Mesothelial cell of epicardium (in vitro differentiated cells): Measurements from ENCODE around the gene MEIOSIN. TPM values are rescaled to one million over a fixed set of nuclear protein-coding genes. Genes with fewer than 3 reads are reported as not detected.

Source experiments
- DNase-seq, 2 experiments: peaks; one replicate each; pipeline ENCODE4 v3.0.0; 2021; ENCODE audit warnings: low spot score in 2 of 2; ENCODE audit not compliant: unreplicated experiment in 2 of 2
- H3K27ac Mint-ChIP-seq: 2 replicates; pipeline ENCODE4 v1.8.0; 2021; ENCODE audit warnings: mixed read lengths
- H3K27me3 Mint-ChIP-seq: 2 replicates; pipeline ENCODE4 v1.8.0; 2021; ENCODE audit warnings: low read depth, mixed read lengths
- H3K36me3 Mint-ChIP-seq: 2 replicates; pipeline ENCODE4 v1.8.0; 2021; ENCODE audit warnings: mixed read lengths
- H3K4me1 Mint-ChIP-seq: 2 replicates; pipeline ENCODE4 v1.8.0; 2021; ENCODE audit warnings: mixed read lengths
- H3K4me3 Mint-ChIP-seq: 2 replicates; pipeline ENCODE4 v1.8.0; 2021; ENCODE audit warnings: mild to moderate bottlenecking, moderate library complexity, mixed read lengths
- H3K9me3 Mint-ChIP-seq: 2 replicates; pipeline ENCODE4 v1.8.0; 2021; ENCODE audit warnings: mixed read lengths
- total RNA-seq: library from RNA; stranded (reverse); gene quantifications from 3 replicates; pipeline ENCODE4 v1.2.1, GENCODE V29; 2021
- TF ChIP-seq, protein P1 (sequence below): fragments of 200-600 bp; sonication (generic); IDR thresholded peaks from one replicate; pipeline ENCODE4 v1.5.0; 2021; ENCODE audit warnings: antibody characterized with exemption; ENCODE audit not compliant: unreplicated experiment

The MEIOSIN gene
- total RNA-seq, 1 donor from 2014 or later: not detected

DNA sequence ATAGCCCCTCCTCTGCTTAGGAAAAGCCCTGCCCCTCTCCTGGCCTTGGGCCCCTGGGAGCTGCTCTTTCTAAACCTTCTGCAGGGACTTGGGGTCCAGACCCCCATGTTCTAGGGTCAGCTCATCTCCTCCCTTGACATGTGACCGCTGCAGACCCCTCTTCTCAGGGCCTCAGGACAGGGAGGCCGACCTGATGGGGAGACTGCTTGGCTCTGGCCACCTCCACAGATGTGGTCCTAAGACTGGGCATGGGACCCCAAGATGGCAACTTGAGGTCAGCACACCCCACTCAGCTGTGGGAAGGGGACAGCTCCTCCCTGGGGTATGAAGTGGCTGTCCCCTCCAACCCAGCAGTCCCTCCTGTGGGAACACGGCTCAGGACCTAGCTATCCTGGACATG lies 39.7 kb downstream of the MEIOSIN start:
- H3K27ac Mint-ChIP-seq: no peak overlapping the region

DNA sequence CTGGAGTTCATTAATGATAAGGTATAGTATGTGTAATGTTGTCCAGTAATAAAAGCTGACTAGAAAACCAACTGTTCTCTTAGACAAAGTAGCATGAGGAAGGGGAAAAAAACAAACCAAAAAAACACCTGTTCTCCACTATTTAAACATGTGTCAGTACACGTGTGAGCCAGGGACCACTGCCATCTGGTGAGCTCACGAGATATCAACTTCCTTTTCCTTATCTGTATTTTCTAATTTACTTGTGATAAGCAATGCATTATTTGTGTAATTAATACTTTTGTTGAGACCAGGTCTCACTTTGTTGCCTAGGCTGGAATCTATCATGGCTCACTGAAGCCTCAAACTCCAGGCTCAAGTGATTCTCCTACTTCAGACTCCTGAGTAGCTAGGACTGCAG lies 40.1 kb downstream of the MEIOSIN start:
- peaks cover 4% of the 10 kb centered on the region for H3K4me1 Mint-ChIP-seq
- H3K27ac Mint-ChIP-seq: no peak overlapping the region
- no peaks in the 10 kb centered on the region for H3K27me3 Mint-ChIP-seq
- no peak overlapping the region for H3K4me3 Mint-ChIP-seq
- TF ChIP-seq, protein P1, sequence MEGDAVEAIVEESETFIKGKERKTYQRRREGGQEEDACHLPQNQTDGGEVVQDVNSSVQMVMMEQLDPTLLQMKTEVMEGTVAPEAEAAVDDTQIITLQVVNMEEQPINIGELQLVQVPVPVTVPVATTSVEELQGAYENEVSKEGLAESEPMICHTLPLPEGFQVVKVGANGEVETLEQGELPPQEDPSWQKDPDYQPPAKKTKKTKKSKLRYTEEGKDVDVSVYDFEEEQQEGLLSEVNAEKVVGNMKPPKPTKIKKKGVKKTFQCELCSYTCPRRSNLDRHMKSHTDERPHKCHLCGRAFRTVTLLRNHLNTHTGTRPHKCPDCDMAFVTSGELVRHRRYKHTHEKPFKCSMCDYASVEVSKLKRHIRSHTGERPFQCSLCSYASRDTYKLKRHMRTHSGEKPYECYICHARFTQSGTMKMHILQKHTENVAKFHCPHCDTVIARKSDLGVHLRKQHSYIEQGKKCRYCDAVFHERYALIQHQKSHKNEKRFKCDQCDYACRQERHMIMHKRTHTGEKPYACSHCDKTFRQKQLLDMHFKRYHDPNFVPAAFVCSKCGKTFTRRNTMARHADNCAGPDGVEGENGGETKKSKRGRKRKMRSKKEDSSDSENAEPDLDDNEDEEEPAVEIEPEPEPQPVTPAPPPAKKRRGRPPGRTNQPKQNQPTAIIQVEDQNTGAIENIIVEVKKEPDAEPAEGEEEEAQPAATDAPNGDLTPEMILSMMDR: no peak
- DNase-seq: no peak
- no peaks in the 10 kb centered on the region for H3K9me3 Mint-ChIP-seq
- H3K36me3 Mint-ChIP-seq: peaks cover 13% of the 10 kb centered on the region

More for the DNA sequence above, 39.7 kb downstream of the MEIOSIN start:
- peaks cover 4% of the 10 kb centered on the region for H3K4me1 Mint-ChIP-seq
- H3K9me3 Mint-ChIP-seq: no peaks in the 10 kb centered on the region
- no peaks in the 10 kb centered on the region for H3K27me3 Mint-ChIP-seq
- no peak overlapping the region for H3K4me3 Mint-ChIP-seq
- TF ChIP-seq, protein P1: no peak
- peaks cover 12% of the 10 kb centered on the region for H3K36me3 Mint-ChIP-seq
- no peak for DNase-seq

DNA sequence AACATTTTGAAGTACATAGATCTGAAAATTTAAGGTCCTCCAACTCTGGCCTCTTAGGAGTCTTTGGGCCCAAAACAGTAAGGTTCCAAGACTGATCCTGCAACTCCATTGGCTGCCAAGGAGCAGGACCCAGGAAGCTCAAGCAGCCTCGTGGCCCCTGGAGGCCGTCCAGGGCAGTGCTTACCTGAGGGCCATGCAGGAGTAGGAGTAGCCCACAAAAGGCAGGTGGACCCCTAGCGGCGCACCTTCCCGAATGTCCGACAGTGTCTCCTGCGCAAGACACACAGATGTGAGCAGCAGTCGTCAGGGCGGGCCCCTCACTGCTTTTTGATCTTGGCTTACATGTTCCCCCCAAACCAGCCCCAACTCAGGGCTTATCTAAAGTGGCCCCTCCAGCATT lies 41.5 kb downstream of the MEIOSIN start:
- Mint-ChIP-seq H3K27me3 (no peaks in the 10 kb centered on the region), H3K9me3 (no peaks in the 10 kb centered on the region), H3K27ac (no peak overlapping the region), H3K4me1 (peaks cover 18% of the 10 kb centered on the region), H3K36me3 (peaks cover 18% of the 10 kb centered on the region), H3K4me3 (no peak overlapping the region)
- DNase-seq: no peak
- TF ChIP-seq, protein P1: no peak

DNA sequence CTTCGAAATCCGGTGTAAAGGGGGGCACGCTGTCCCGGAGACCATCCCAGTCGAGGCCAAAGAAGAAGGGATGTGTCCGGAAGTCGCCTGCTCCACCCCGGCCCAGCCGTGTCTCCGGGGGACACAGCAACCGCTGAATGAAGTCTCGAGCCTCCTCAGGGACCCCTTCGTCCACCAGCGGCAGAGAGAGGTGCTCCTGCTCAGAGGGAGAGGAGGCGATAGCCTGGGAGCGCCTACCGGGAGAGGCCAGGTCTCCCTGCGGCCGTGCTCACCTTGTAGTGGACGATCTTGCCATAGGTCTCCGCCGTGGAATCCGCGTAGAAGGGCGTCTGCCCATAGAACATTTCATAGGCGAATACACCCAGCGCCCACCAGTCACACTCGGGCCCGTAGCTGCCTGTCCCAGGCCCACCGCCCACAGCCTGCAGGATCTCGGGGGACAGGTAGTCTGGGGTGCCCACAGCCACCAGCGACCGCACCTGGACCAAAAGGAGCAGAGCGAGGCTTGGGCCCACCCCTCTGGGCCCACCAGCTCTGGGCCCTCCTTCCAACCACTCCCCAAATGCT lies 44.2 kb downstream of the MEIOSIN start:
- Mint-ChIP-seq H3K27ac (no peak overlapping the region), H3K27me3 (no peaks in the 10 kb centered on the region), H3K4me1 (peaks cover 20% of the 10 kb centered on the region), H3K4me3 (no peak overlapping the region), H3K36me3 (peaks cover 18% of the 10 kb centered on the region), H3K9me3 (no peaks in the 10 kb centered on the region)
- TF ChIP-seq, protein P1: no peak
- DNase-seq: no peak

DNA sequence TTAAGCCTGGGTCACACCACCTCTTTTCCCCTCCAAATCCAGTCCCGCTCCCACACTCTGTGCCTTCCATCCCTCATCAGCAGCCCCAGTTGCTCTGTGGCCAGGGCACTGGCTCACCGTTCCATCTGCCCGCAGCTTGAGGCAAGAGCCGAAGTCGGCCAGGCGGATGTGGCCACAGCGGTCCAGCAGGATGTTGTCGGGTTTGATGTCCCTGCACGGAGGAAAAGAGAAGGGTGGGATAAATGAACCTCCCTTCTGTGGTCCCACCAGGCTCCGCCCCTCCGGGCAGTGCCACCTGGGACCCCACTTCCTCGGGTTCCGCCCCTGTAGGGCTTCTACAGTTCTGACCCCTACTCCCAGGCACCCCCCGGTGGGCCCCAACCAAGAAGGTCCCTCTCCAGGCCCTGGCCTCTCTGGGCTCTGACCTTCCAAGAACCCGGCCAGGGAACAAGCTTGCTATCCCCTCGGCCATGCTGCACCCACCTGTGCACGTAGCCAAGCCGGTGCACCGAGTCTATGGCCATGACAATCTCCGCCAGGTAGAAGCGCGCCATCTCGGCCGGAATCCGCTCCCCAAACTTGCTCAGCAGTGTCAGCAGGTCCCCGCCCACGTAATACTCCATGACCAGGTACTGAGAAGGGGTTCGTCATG lies 44.9 kb downstream of the MEIOSIN start:
- no peak overlapping the region for H3K27ac Mint-ChIP-seq
- no peak overlapping the region for H3K4me3 Mint-ChIP-seq
- no peaks in the 10 kb centered on the region for H3K27me3 Mint-ChIP-seq
- TF ChIP-seq, protein P1: no peak
- no peaks in the 10 kb centered on the region for H3K9me3 Mint-ChIP-seq
- H3K36me3 Mint-ChIP-seq: peaks cover 18% of the 10 kb centered on the region
- no peak for DNase-seq
- H3K4me1 Mint-ChIP-seq: peaks cover 25% of the 10 kb centered on the region
